Measurements from ENCODE around the gene ADAP1.

DNA sequence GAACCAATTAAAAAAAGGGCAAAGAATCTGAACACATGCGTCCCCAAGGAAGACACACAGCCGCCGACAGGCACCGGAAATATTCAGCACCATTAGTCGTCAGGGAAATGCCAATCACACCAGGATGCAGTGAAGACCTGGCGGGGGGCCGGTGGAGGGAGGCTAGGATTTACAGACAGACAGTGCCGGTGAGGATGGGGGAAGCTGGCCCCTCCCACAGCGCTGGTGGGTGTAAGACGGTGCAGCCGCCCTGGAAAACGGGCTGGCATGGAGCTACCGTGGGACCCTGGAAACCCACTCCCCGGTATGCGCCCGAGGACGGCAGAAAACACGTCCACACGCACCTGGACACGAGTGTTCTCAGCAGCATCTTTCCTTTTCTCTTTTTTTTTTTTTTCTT, 4.8 kb upstream of the ADAP1 start:
- no peak for TF ChIP-seq ZNF274 (IDR thresholded peaks at IDR 0.05; ENCODE audit: low read depth, low read length)
- no peak for TF ChIP-seq YY1 (IDR thresholded peaks at IDR 0.05; ENCODE audit: insufficient read depth, insufficient read length)

All from NT2/D1 (cell line).